RCC 7860 (cell line): Measurements from ENCODE around the gene MGAT1.
A peak's percentile ranks its signal among the peaks of the same experiment; 100 is the strongest.
"Not testable (repeated sequence)": the region's sequence is repeated elsewhere in the genome, so short reads cannot be mapped to it uniquely, and the experiment has no call there.

Source experiments
- DNase-seq: peaks from one replicate; pipeline ENCODE4 v3.0.0-alpha.2; 2015; ENCODE audit warnings: low spot score
- FAIRE-seq: peaks from 2 replicates; lab custom pipeline; 2012; peaks lifted over from hg19 to GRCh38; lab: Jason Lieb, UNC

MGAT1 gene

GRCh38 chr5:180807046-180807445, 4.4 kb upstream of the MGAT1 start:
- FAIRE-seq = no peak
- DNase-seq = no peak

- FAIRE-seq (no peak), DNase-seq (no peak)
These were observed 3.9 kb upstream of the MGAT1 start for GRCh38 chr5:180806351-180807011.

- DNase-seq = no peak
- FAIRE-seq = no peak
These were observed 1.6 kb upstream of the MGAT1 start for GRCh38 chr5:180804129-180804618.

DNA sequence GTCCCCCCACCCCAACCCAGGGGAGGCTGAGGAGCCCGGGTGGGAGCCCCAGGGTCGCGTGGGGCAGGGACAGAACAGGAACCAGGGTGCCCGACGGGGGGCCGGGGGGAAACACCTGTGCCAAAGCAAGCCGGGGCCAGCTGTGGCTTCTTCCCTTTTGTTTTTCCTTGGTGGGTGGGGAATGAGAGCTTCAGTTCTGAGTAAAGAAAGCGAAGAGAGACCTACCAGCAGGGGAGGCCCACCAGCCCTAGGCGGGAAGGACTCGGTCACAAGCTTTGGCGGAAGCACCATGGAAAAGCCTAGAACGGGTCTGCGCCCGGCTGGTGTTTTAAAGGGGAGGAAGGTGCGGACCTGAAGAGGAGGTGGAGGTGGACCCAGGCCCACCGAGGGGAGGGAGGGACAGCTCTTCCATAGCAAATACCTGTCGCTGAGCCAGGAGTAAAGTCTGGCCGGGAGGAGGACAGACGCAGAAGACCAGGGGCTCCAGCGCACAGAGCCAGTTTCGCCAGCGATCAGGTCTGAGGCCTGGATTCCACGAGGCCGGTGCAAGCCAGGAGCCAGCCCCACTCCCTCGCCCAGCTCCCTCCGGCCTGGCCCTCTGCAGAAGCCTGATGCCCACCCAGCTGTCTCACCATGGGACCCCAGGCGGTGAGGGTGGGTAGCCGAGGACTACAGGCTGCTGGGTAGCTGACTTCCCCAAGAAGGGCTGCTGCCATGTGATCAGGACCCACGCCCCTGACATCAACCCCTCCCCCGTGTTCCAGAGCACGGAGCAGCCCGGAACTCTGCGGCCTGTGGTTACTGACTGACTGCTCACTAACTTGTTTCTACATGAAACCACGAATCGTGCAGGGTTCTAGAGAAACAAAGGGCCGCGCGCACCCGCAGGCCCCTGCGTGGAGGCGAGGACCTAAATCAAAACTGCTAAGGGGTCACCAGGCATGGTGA, 849 bp upstream of the MGAT1 start:
- FAIRE-seq (no peak), DNase-seq (no peak)

DNA sequence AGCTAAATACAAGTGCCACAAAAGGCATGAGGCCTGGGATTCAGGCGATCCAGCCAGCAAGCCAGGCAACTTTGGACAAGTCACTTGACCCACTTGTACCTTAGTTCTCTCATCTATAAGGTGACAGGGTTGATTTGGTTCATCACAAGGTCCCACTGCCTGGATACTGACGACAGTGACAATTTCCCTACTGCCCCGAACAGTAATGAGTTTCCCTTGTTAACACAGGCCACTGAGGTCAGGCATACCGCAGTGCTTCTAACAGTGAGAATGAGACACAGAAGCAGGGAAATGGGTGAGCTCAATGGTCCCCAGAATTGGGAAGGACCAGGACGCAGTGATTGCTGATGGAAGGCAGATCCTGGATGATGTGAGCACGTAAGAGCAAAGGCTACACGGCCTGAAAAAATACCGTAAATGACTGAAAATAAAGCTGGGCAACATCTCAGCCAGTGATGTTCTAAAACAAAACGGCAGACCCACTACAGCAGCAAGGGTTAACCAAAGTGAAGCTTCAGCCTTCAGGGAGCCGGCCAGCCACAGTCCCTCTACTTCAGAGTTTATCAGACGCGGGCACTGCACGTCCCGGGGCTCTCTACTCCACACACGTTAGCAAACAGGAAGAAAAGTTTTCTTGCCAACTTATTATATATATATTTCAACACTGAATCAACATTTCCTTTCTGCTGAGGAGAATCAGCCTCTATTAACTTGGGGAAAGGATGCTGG, 846 bp downstream of the MGAT1 start:
- FAIRE-seq (no peak), DNase-seq (no peak)

DNA sequence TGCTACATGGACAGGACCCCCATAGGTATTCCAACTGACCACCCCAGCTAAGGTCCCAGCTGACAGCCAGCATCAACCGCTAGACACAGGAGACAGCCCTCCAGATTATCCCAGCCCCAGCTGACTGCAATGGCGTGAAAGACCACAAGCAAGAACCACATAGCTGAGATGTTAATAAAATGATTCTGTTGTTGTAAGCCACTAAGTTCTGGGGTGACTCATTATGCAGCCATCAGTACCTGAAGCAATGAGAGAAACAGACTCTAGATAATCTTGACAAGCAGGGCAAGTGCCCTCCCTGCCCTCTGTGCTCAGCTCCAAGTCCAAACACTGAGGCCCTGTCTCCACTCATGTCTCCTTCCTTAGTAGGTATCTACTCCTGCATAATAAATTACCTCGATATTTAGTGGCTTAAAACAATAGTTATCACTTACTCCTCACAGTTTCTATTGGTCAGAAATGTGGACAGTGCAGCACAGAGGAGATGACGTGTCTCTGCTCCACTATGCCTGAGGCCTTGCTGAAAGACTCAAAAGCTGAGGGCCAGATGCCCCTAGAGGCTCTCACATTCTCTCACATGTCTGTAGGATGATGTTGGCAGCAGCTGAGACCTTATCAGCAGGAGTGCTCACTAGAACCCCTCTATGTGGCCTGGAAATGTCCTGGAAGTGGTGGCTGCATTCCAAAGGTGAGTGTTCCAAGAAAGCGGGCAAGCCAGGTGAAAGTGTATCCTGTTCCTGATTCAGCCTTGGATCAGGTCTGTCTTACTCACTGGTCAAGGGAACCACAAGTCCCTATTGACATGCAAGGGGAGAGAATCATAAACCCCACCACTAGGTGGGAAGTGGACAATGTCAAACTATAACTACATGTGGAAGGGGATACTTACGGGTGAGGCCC, 2.5 kb downstream of the MGAT1 start:
- peak; percentile 74 for DNase-seq
- peak; percentile 54 for FAIRE-seq

DNA sequence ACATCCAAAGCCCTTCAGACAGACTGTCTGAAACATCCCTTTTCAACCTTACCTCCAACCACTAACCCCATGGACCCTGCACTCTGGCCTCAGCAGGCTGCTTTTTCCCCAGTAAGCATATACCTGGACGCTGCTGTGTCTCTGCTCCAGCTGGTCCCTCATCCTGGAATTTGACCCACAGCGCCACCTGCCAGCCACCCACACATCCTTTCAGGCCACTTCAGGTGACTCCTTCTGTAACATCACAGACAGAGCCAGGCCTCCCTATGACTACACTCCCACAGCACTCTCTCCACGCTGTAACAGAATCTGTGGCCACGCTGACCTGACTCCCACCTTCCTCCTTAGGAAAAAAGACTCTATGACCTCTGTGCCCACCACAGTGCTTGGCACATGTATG, 3.4 kb downstream of the MGAT1 start:
- DNase-seq = no peak
- no peak for FAIRE-seq

GRCh38 chr5:180798193-180798592, 4.4 kb downstream of the MGAT1 start:
- DNase-seq (no peak), FAIRE-seq (no peak)

DNA sequence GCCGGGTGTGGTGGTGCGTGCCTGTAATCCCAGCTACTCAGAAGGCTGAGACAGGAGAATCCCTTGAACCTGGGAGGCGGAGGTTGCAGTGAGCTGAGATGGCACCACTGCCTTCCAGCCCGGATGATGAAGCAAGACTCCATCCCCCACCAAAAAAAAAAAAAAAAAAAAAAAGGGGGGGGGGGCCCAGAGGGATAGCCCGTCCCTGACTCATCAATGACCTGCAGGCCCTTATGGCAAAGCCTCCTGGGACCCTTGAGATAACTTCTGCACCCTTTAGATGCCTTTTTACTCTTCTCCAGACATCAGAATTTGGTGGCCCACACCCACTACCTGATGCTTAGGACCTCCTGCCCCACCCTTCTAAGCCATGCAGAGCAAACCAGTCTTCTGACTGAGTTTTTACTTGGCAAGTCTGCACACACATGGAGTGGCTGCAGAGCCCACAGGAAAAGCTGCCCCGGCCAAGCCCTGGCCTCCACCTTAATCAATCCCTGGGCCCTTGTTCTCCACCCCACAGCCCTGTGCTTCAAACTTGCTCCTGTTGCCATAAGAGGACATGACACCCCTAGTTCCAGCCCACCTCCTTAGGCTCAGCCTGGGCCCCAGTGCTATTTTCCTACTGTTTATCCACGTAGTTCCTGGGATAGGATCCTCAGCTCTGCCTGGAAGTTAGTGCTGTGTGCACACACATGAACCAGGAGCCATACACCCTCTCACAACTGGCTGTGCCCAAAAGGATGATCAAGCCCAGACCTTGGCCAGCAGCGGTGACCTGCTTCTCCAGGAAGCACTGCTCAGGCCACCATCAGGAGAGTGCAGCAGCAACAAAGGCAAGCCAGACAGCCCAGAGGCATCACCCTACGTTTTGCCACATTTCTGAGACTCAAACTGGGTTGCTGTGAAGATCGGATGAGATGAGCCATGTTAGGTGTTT, 5.1 kb downstream of the MGAT1 start:
- no peak for FAIRE-seq
- DNase-seq = no peak

DNA sequence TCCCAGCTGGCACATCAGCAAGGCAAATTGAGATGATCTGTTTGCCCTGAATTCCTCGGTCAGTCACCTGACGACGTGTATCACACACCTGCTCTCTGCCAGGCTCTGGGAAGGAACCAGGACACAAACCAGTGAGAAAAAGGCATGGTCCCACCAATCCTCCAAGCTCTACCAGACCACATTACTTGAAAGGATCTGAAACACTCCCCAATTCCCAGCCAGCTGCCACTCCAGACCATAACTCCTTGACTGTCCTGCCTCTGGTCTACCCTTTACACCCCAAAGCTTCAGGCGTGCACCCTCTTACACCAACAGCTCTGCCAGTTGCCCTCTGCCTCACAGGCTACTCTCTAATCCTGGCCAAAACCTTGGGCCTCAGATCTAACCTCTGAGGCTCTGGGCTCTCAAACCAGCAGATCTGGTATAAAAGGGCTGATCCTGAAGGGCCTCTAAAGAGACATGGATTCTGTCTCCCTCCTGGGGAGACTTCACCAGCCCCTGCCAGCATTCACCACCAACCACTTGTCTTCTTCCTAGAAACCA, 6.8 kb downstream of the MGAT1 start:
- DNase-seq (no peak), FAIRE-seq (no peak)

GRCh38 chr5:180792965-180793287, 9.7 kb downstream of the MGAT1 start:
- FAIRE-seq (no peak), DNase-seq (no peak)

GRCh38 chr5:180792287-180792964, 10.2 kb downstream of the MGAT1 start:
- FAIRE-seq (no peak), DNase-seq (no peak)

GRCh38 chr5:180791611-180792213, 10.9 kb downstream of the MGAT1 start:
- DNase-seq (no peak), FAIRE-seq (no peak)

DNA sequence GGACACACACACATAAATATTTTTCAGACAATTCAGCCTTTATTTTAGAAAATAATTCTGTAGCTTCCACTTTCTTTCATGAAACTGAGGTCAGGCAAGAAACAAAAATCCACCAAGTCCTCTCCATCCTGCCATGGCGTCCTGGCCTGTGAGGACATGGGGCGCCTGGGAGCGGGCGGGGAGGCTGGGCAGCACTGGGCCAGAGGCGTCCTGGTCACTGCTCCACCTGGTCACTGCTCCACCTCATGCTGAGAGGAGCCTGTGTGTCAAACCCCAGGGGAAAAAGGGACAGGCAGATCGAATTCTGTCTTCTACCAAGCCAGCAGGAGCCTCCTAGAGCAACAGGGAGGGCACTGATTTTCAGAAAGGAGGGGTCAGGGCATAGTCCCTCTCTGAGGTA, 12.1 kb downstream of the MGAT1 start:
- no peak for DNase-seq
- no peak for FAIRE-seq

DNA sequence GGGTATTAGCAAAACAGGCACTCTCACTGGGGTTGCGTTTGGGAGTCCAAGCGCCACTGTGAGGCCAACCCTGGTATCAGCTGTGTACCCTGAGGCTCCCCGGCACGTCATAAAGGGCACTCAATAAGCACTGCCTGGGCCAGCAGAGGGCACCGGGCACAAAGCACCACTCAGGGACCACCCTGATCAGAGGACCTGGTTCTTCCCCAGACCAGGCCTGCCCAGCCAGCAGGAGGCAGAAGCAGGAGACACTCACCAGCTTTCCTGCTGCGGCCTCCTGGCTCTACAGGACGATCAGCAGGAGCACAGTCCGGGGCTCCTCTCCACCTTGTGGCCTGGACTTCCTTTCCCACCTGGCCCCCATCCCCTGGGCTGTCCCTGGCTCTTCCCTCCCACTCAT, 12.6 kb downstream of the MGAT1 start:
- FAIRE-seq = no peak
- no peak for DNase-seq

DNA sequence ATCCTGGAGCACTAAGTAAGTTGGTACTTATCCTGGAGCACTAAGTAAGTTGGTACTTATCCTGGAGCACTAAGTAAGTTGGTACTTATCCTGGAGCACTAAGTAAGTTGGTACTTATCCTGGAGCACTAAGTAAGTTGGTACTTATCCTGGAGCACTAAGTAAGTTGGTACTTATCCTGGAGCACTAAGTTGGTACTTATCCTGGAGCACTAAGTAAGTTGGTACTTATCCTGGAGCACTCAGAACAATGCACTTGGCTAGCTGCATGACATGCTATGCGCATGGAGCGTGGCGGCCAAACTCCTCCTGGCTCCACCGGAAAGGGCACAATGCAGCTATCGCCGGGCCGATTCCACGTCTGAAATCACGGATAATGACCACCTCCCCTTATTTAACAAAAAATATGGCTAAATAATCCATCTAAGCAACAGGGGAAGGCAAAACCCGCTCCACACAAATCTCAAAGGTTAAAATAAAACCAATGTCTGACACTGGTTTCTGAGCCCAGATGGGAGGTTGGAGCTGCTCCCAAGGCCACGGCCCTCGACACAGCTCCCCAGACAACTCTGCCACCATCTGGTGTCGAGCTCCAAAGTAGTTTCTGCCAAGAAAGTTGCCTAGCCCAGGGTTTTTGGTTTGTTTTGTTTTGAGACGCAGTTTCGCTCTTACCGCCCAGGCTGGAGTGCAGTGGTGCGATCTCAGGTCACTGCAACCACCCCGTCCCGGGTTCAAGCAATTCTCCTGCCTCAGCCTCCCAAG, 13.8 kb downstream of the MGAT1 start:
- not testable (repeated sequence) for FAIRE-seq, DNase-seq

DNA sequence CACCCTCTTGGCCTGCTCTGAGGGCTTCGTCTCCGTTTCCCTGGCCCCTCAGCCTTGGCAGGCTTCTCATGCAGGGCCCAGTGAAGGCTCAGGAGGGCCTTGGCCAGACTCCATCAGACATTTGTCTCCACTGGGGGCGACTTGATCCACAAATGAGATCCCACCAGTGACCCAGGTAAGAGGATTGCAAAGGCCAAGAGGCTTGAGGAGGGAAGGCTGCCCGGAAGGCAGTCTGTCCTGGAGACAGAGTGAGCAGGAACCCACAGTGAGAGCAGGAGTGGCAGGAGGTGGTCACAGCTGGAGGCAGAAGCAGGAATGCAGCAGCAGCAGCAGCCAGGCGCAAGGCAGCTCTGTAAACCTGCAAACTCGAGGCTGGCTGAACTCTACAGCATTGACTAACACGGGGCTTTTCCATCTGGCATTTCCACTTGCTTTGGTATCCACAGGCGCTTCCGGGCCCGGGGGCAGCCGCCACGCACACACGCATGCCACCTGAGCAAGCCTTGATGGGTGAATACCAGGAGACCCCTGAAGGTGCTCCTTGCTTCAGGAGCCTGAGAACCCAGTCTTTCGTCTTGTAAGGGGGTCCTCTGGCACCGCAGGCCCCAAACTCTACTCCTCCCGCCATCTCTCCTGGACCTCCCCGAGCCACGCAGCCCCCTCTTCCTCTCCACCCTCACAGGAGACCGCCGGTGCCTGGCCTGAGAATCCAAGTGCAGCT, 14.7 kb downstream of the MGAT1 start:
- DNase-seq (no peak), FAIRE-seq (no peak)
